Peyer's patch (tissue), 4 donors: ENCODE measurements around the gene ETV5. TPM values are rescaled to one million over a fixed set of nuclear protein-coding genes. Genes with fewer than 3 reads are reported as not detected.

Source experiments
- DNase-seq, 3 donors: peaks; one replicate each; pipeline ENCODE4 v3.0.0-alpha.2; 2017 to 2019
- H3K27ac ChIP-seq, 4 donors: fragments of 200-600 bp; sonication (generic); one replicate each; pipeline ENCODE4 v1.5.1; 2016 to 2019
- H3K27me3 ChIP-seq, 2 donors: fragments of 200-600 bp; sonication (generic); one replicate each; pipeline ENCODE4 v1.5.1; 2019
- H3K36me3 ChIP-seq, 3 donors: fragments of 200-600 bp; sonication (generic); one replicate each; pipeline ENCODE4 v1.5.1; 2016 to 2019
- H3K4me1 ChIP-seq, 4 donors: fragments of 200-600 bp; sonication (generic); one replicate each; pipeline ENCODE4 v1.5.1; 2016 to 2019
- H3K4me3 ChIP-seq, 4 donors: fragments of 200-600 bp; sonication (generic); 1 replicate in 3 of 4; 2 replicates in 1 of 4; pipeline ENCODE4 v1.5.1; 2016 to 2019; ENCODE audit warnings: mild to moderate bottlenecking in 1 of 4
- H3K9me3 ChIP-seq, 4 donors: fragments of 200-600 bp; sonication (generic); one replicate each; pipeline ENCODE4 v1.5.1; 2016 to 2019; ENCODE audit warnings: mild to moderate bottlenecking in 1 of 4
- POLR2A ChIP-seq, 2 donors: fragments of 450-650 bp; IDR thresholded peaks; one replicate each; pipeline ENCODE4 v1.5.1; 2017; ENCODE audit warnings: antibody characterized with exemption in 2 of 2, mild to moderate bottlenecking in 2 of 2, moderate library complexity in 2 of 2
- total RNA-seq, 4 donors: library from RNA; depleted of rRNA; stranded (reverse); fragments of >200 nt; gene quantifications; one replicate each; pipeline ENCODE4 v1.1.0, GENCODE V29; 2016
- TF ChIP-seq, protein P1 (sequence below), 6 experiments: fragments of 450-650 bp in 4 of 6; fragments of 200-600 bp in 2 of 6; sonication (generic) in 1 of 6; IDR thresholded peaks; one replicate each; pipeline ENCODE4 v1.5.1; 2017 to 2019; ENCODE audit warnings: antibody characterized with exemption in 6 of 6, mild to moderate bottlenecking in 3 of 6, moderate library complexity in 1 of 6

ETV5 gene
- total RNA-seq, 4 donors from 2014 or later = 4.1 to 5.3 (median 4.8) TPM

GRCh38 chr3:186079925-186080324 is 29.0 kb downstream of the ETV5 start:
- H3K4me1 ChIP-seq = no peaks in the 10 kb centered on the region
- no peak overlapping the region for H3K27ac ChIP-seq
- no peak overlapping the region for H3K4me3 ChIP-seq
- TF ChIP-seq POLR2A (IDR thresholded peaks at IDR 0.05) = no peak
- TF ChIP-seq, protein P1, sequence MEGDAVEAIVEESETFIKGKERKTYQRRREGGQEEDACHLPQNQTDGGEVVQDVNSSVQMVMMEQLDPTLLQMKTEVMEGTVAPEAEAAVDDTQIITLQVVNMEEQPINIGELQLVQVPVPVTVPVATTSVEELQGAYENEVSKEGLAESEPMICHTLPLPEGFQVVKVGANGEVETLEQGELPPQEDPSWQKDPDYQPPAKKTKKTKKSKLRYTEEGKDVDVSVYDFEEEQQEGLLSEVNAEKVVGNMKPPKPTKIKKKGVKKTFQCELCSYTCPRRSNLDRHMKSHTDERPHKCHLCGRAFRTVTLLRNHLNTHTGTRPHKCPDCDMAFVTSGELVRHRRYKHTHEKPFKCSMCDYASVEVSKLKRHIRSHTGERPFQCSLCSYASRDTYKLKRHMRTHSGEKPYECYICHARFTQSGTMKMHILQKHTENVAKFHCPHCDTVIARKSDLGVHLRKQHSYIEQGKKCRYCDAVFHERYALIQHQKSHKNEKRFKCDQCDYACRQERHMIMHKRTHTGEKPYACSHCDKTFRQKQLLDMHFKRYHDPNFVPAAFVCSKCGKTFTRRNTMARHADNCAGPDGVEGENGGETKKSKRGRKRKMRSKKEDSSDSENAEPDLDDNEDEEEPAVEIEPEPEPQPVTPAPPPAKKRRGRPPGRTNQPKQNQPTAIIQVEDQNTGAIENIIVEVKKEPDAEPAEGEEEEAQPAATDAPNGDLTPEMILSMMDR (IDR thresholded peaks at IDR 0.05) = no peak
- no peaks in the 10 kb centered on the region for H3K27me3 ChIP-seq
- DNase-seq = no peak
- no peaks in the 10 kb centered on the region for H3K9me3 ChIP-seq
- H3K36me3 ChIP-seq = no peaks in the 10 kb centered on the region

DNA sequence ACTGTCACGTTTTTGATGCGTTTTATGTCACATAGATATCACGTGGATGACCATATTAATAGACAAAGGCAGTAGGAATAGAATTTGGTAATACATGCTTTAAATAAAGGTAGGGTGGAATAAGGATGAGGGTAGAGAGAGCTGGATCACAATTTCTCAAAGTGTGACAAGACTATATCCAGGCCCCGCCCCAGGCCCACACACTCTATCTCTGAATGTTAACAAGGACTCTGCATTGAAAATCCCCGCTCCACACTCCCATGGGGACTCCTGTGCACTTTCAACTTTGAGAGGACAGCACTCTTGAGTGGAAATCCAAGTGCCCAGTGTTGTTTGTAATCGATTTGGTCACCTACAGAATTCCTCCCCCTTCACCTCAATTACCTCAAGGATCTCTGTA is 31.4 kb downstream of the ETV5 start:
- Histone ChIP-seq H3K36me3 (no peaks in the 10 kb centered on the region), H3K4me1 (no peaks in the 10 kb centered on the region), H3K4me3 (no peak overlapping the region), H3K27me3 (no peaks in the 10 kb centered on the region), H3K27ac (no peak overlapping the region), H3K9me3 (no peaks in the 10 kb centered on the region)
- TF ChIP-seq POLR2A (IDR thresholded peaks at IDR 0.05) = no peak
- TF ChIP-seq, protein P1 (IDR thresholded peaks at IDR 0.05) = no peak
- DNase-seq = no peak

DNA sequence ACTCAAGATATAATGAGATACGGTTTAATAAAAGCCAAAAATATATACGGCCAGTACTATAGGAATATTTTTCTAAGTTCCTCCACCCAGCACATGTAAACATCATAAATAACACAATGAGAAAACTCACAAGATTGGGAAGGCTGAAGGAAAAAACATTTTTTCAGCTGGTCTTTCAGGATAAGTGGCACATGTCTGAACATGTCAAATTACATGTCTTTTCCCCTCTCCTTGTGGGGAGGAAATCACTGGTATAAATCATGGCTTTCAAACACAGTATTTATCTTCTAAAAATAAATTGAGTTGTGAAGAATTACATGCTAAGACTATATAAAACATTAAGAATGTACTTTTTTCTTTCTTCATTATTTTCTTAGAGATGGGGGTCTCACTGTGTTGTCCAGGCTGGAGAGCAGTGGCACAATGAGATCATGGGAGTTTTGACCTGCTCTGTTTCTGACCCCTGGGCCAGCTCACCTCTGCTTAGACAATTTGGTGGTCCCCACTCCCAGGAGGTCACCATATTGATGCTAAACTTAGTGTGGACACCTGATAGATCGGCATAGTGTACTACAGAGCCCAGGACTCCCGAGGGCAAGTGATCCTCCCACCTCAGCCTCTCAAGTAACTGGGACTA is 32.8 kb downstream of the ETV5 start:
- Histone ChIP-seq H3K4me1 (no peaks in the 10 kb centered on the region), H3K9me3 (no peaks in the 10 kb centered on the region), H3K4me3 (no peak overlapping the region), H3K27me3 (no peaks in the 10 kb centered on the region), H3K27ac (no peak overlapping the region), H3K36me3 (no peaks in the 10 kb centered on the region)
- TF ChIP-seq, protein P1 (IDR thresholded peaks at IDR 0.05) = no peak
- no peak for TF ChIP-seq POLR2A (IDR thresholded peaks at IDR 0.05)
- no peak for DNase-seq

- no peaks in the 10 kb centered on the region for H3K27me3 ChIP-seq
- no peaks in the 10 kb centered on the region for H3K36me3 ChIP-seq
- H3K9me3 ChIP-seq = no peaks in the 10 kb centered on the region
- no peak for DNase-seq
- TF ChIP-seq POLR2A (IDR thresholded peaks at IDR 0.05) = no peak
- TF ChIP-seq, protein P1 (IDR thresholded peaks at IDR 0.05) = no peak
- H3K4me1 ChIP-seq = no peaks in the 10 kb centered on the region
- H3K4me3 ChIP-seq = no peak overlapping the region
- no peak overlapping the region for H3K27ac ChIP-seq
Measured at GRCh38 chr3:186075489-186075888, 33.4 kb downstream of the ETV5 start.

DNA sequence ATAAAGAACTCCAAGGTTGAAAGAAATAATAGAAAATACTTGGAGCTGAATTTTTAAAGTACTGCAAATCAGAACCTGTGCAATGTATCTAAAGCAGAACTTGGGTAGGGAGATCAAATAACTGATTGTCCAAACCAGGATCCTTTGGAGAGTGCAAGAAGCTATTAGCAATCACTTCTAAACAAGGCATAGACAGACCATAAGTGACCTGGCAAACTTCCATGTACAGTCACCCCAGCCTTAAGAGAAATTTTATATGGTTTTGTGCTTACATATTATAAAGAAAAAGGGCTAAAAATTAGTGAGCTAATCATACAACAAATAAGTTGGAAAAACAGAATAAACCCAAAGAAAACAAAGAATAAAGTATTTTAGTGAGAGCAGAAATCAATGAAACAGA is 35.2 kb downstream of the ETV5 start:
- TF ChIP-seq, protein P1 (IDR thresholded peaks at IDR 0.05) = no peak
- Histone ChIP-seq H3K4me1 (no peaks in the 10 kb centered on the region), H3K27ac (no peak overlapping the region)

GRCh38 chr3:186070996-186071395 is 37.9 kb downstream of the ETV5 start:
- no peaks in the 10 kb centered on the region for H3K9me3 ChIP-seq
- H3K27me3 ChIP-seq = no peaks in the 10 kb centered on the region
- no peak overlapping the region for H3K4me3 ChIP-seq
- no peaks in the 10 kb centered on the region for H3K36me3 ChIP-seq
- TF ChIP-seq, protein P1 (IDR thresholded peaks at IDR 0.05) = no peak
- TF ChIP-seq POLR2A (IDR thresholded peaks at IDR 0.05) = no peak
- DNase-seq = no peak
- H3K4me1 ChIP-seq = no peaks in the 10 kb centered on the region
- no peak overlapping the region for H3K27ac ChIP-seq

More for the DNA sequence above, 35.2 kb downstream of the ETV5 start:
- Histone ChIP-seq H3K4me3 (no peak overlapping the region), H3K36me3 (no peaks in the 10 kb centered on the region), H3K9me3 (no peaks in the 10 kb centered on the region), H3K27me3 (no peaks in the 10 kb centered on the region)
- DNase-seq = no peak
